SK-N-SH (cell line): ENCODE results near the gene FRYL. TPM values are rescaled to one million over a fixed set of nuclear protein-coding genes. Genes with fewer than 3 reads are reported as not detected.
"Not testable (repeated sequence)": the region's sequence is repeated elsewhere in the genome, so short reads cannot be mapped to it uniquely, and the experiment has no call there.

ENCODE experiments used
- CTCF ChIA-PET: fragments of 300-600, 350-600 bp; formaldehyde crosslinking; extraction: SDS; loops from one replicate; lab custom pipeline; 2021; lab: Yijun Ruan, JAX
- POLR2A ChIA-PET: fragments of 350-600 bp; sonication (Branson Sonifier 250); formaldehyde crosslinking; extraction: SDS; loops from one replicate; lab custom pipeline; 2020; ENCODE audit warnings: antibody characterized with exemption, inconsistent platforms; lab: Yijun Ruan, JAX
- DNase-seq: peaks from one replicate; pipeline ENCODE4 v3.0.0; 2012
- H2AFZ ChIP-seq: fragments of 200-600 bp; sonication (generic); 2 replicates; pipeline ENCODE4 v1.8.1; 2016; ENCODE audit warnings: antibody characterized with exemption, mild to moderate bottlenecking, low read depth
- H3F3A ChIP-seq: fragments of 200-600 bp; sonication (generic); replicated peaks from 2 replicates; pipeline ENCODE3; 2016; ENCODE audit warnings: antibody characterized with exemption, mild to moderate bottlenecking; ENCODE audit not compliant: insufficient read depth
- H3K27ac ChIP-seq, 2 experiments: fragments of 200-500 bp in 1 of 2; fragments of 200-600 bp in 1 of 2; sonication (Bioruptor generic) in 1 of 2; sonication (generic), shearing (Covaris generic) in 1 of 2; 2 replicates each; pipeline versions ENCODE4 v1.5.1 to v1.6.1; 2014 to 2016; ENCODE audit warnings: low read depth in 2 of 2, inconsistent platforms in 1 of 2, low read length in 1 of 2, mild to moderate bottlenecking in 1 of 2, mixed read lengths in 1 of 2
- H3K27me3 ChIP-seq: fragments of 200-600 bp; sonication (generic), shearing (Covaris generic); 2 replicates; pipeline ENCODE4 v1.6.1; 2016; ENCODE audit warnings: mixed run types; ENCODE audit not compliant: insufficient read depth
- H3K36me3 ChIP-seq, 2 experiments: fragments of 200-500 bp in 1 of 2; fragments of 200-600 bp in 1 of 2; sonication (Bioruptor generic) in 1 of 2; sonication (generic) in 1 of 2; replicated peaks in 1 of 2; 2 replicates each; pipeline versions ENCODE3 to v1.5.1; 2014 to 2016; ENCODE audit warnings: low read length in 1 of 2, mild to moderate bottlenecking in 1 of 2; ENCODE audit not compliant: insufficient read depth in 2 of 2, control insufficient read depth in 1 of 2
- H3K4me1 ChIP-seq, 2 experiments: fragments of 200-500 bp in 1 of 2; fragments of 200-600 bp in 1 of 2; sonication (Bioruptor generic) in 1 of 2; sonication (generic), shearing (Covaris generic) in 1 of 2; 2 replicates each; pipeline versions ENCODE4 v1.5.1 to v1.6.1; 2014 to 2016; ENCODE audit warnings: low read depth in 1 of 2, low read length in 1 of 2, mixed run types in 1 of 2; ENCODE audit not compliant: insufficient read depth in 2 of 2, control insufficient read depth in 1 of 2
- H3K4me2 ChIP-seq: fragments of 200-600 bp; sonication (generic), shearing (Covaris generic); 2 replicates; pipeline ENCODE4 v1.6.1; 2017; ENCODE audit warnings: mixed run types
- H3K4me3 ChIP-seq, 2 experiments: fragments of 200-500 bp in 1 of 2; fragments of 200-600 bp in 1 of 2; sonication (Bioruptor generic) in 1 of 2; sonication (generic), shearing (Covaris generic) in 1 of 2; 2 replicates each; pipeline versions ENCODE4 v1.5.1 to v1.8.1; 2014 to 2016; ENCODE audit warnings: low read depth in 2 of 2, inconsistent platforms in 1 of 2, low read length in 1 of 2, mild to moderate bottlenecking in 1 of 2, mixed read lengths in 1 of 2, moderate library complexity in 1 of 2
- H3K79me2 ChIP-seq: fragments of 200-600 bp; sonication (generic); 2 replicates; pipeline ENCODE4 v1.8.1; 2017; ENCODE audit warnings: mild to moderate bottlenecking; ENCODE audit not compliant: insufficient read depth
- H3K9ac ChIP-seq: fragments of 200-600 bp; sonication (generic); 2 replicates; pipeline ENCODE4 v1.6.1; 2017; ENCODE audit warnings: mixed run types
- H3K9me2 ChIP-seq: fragments of 200-600 bp; sonication (generic); 2 replicates; pipeline ENCODE4 v1.6.1; 2017; ENCODE audit warnings: mixed run types
- H3K9me3 ChIP-seq: fragments of 200-600 bp; sonication (generic); 2 replicates; pipeline ENCODE4 v1.6.1; 2017; ENCODE audit warnings: mixed run types, mild to moderate bottlenecking, moderate library complexity
- H4K20me1 ChIP-seq: fragments of 200-600 bp; sonication (generic); 2 replicates; pipeline ENCODE4 v1.6.1; 2017; ENCODE audit warnings: mild to moderate bottlenecking, mixed run types; ENCODE audit not compliant: insufficient read depth
- ELF1 ChIP-seq: IDR thresholded peaks from 2 replicates; pipeline ENCODE4 v1.4.0; 2012
- EP300 ChIP-seq, 2 experiments: IDR thresholded peaks; 2 replicates each; pipeline versions ENCODE4 v1.4.0 to v1.6.1; 2012; ENCODE audit warnings: borderline replicate concordance in 1 of 2, low read depth in 1 of 2, low read length in 1 of 2
- EZH2phosphoT487 ChIP-seq: fragments of 200-600 bp; sonication (generic); IDR thresholded peaks from 2 replicates; pipeline ENCODE4 v1.6.1; 2017; ENCODE audit warnings: low read depth, mixed run types, mild to moderate bottlenecking, antibody characterized with exemption, moderate library complexity, borderline replicate concordance
- FOSL2 ChIP-seq: IDR thresholded peaks from 2 replicates; pipeline ENCODE4 v1.4.0; 2012; ENCODE audit warnings: low read depth, mild to moderate bottlenecking, moderate library complexity, borderline replicate concordance
- FOXJ3 ChIP-seq: sonication (generic); formaldehyde crosslinking; IDR thresholded peaks from 2 replicates; pipeline ENCODE4 v1.5.1; 2020; ENCODE audit warnings: mild to moderate bottlenecking, missing genetic modification reagents
- FOXM1 ChIP-seq: IDR thresholded peaks from 2 replicates; pipeline ENCODE4 v1.4.0; 2012; ENCODE audit warnings: low read depth, mild to moderate bottlenecking
- GABPA ChIP-seq: IDR thresholded peaks from 2 replicates; pipeline ENCODE4 v1.4.0; 2012; ENCODE audit warnings: low read depth, mild to moderate bottlenecking
- GATA2 ChIP-seq: sonication (generic); formaldehyde crosslinking; IDR thresholded peaks from 2 replicates; pipeline ENCODE4 v1.5.0; 2020; ENCODE audit warnings: mild to moderate bottlenecking, missing genetic modification reagents
- MEF2A ChIP-seq: IDR thresholded peaks from 2 replicates; pipeline ENCODE4 v1.4.0; 2012; ENCODE audit warnings: low read depth, borderline replicate concordance
- MXI1 ChIP-seq: IDR thresholded peaks from 2 replicates; pipeline ENCODE4 v1.6.1; 2012; ENCODE audit warnings: mild to moderate bottlenecking, low read depth, low read length, improper control_type of control experiment
- NRF1 ChIP-seq: IDR thresholded peaks from 2 replicates; pipeline ENCODE4 v1.6.1; 2012; ENCODE audit warnings: low read depth, mild to moderate bottlenecking, low read length
- RAD21 ChIP-seq: IDR thresholded peaks from 2 replicates; pipeline ENCODE4 v1.6.1; 2012; ENCODE audit warnings: mild to moderate bottlenecking, low read length
- RCOR1 ChIP-seq: fragments of 150-350 bp; IDR thresholded peaks from 2 replicates; pipeline ENCODE4 v1.6.1; 2017; ENCODE audit warnings: antibody characterized with exemption, low read length
- RFX5 ChIP-seq: IDR thresholded peaks from 2 replicates; pipeline ENCODE4 v1.6.1; 2012; ENCODE audit warnings: mild to moderate bottlenecking, improper control_type of control experiment, low read length
- SMC3 ChIP-seq: IDR thresholded peaks from 2 replicates; pipeline ENCODE4 v1.6.1; 2012; ENCODE audit warnings: low read depth, low read length, improper control_type of control experiment
- TAF1 ChIP-seq: IDR thresholded peaks from 2 replicates; pipeline ENCODE4 v1.6.1; 2012; ENCODE audit warnings: low read depth, mild to moderate bottlenecking, low read length, moderate library complexity, borderline replicate concordance
- TCF12 ChIP-seq: IDR thresholded peaks from 2 replicates; pipeline ENCODE4 v1.4.0; 2012
- TEAD4 ChIP-seq: IDR thresholded peaks from 2 replicates; pipeline ENCODE4 v1.4.0; 2012; ENCODE audit warnings: mild to moderate bottlenecking, borderline replicate concordance; ENCODE audit not compliant: insufficient read depth
- YY1 ChIP-seq: IDR thresholded peaks from 2 replicates; pipeline ENCODE4 v1.4.0; 2012; ENCODE audit warnings: low read depth, mild to moderate bottlenecking
- WGBS: methylation state at CpG from one replicate; pipeline ENCODE4 v1.1.6; 2017; ENCODE audit warnings: low lambda C conversion rate; 5-methylcytosine and 5-hydroxymethylcytosine counted together
- polyA plus RNA-seq, 3 experiments: library from polyadenylated mRNA; depleted of rRNA; stranded (reverse); fragments of >200 nt; gene quantifications; 2 replicates each; pipeline ENCODE4 v1.2.3, GENCODE V29; 2012
- TF ChIP-seq, protein P1 (sequence below): IDR thresholded peaks from 2 replicates; pipeline ENCODE4; 2012
- TF ChIP-seq, protein P2 (sequence below): IDR thresholded peaks from 2 replicates; pipeline ENCODE4 v1.6.1; 2012; ENCODE audit warnings: mild to moderate bottlenecking, low read depth, low read length, moderate library complexity
- TF ChIP-seq, protein P3 (sequence below): fragments of 200-600 bp; sonication (generic); IDR thresholded peaks from 2 replicates; pipeline ENCODE4 v1.6.1; 2017; ENCODE audit warnings: antibody characterized with exemption, mild to moderate bottlenecking, moderate library complexity
- TF ChIP-seq, protein P4 (sequence below): fragments of 150-350 bp; IDR thresholded peaks from 2 replicates; pipeline ENCODE4 v1.6.1; 2016; ENCODE audit warnings: mild to moderate bottlenecking, low read depth, low read length

Gene FRYL
- polyA plus RNA-seq, 1 of the 3 experiments (the other 2 are of a cell fraction) = 8.2 TPM

DNA sequence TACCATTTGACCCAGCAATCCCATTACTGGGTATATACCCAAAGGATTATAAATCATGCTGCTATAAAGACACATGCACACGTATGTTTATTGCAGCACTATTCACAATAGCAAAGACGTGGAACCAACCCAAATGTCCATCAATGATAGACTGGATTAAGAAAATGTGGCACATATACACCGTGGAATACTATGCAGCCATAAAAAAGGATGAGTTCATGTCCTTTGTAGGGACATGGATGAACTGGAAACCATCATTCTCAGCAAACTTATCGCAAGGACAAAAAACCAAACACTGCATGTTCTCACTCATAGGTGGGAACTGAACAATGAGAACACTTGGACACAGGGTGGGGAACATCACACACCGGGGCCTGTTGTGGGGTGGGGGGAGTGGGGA, 34.9 kb downstream of the FRYL start:
- H3F3A ChIP-seq, DNase-seq, H3K9me3 ChIP-seq, H3K4me3 ChIP-seq, H2AFZ ChIP-seq, H3K36me3 ChIP-seq, H3K27ac ChIP-seq, CTCF ChIA-PET, H3K4me2 ChIP-seq, H3K27me3 ChIP-seq, H3K9ac ChIP-seq, POLR2A ChIA-PET, H3K9me2 ChIP-seq, H3K4me1 ChIP-seq: not testable (repeated sequence)
- 96% methylated on average over 5 of the region's 5 CpGs for WGBS
- Histone ChIP-seq H4K20me1 (peaks cover 36% of the 10 kb centered on the region), H3K79me2 (peaks cover 95% of the 10 kb centered on the region)

DNA sequence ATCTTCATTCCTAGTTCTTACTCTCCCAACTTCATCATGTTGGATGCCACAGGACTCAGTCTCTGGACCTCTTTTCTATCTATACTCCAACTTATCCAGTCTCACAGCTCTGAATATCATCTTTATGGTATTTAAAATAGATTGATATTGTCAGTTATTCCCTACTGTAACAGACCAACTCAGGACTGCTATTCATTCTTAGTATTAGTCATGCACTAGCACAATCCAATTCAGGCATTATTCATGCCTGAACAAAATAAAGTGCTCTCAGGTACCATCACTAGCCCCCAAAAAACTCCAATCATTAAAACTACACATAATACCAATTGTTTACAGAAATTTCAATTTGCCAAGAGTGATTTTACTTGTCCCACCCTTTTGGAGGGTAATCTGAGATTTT, 37.7 kb downstream of the FRYL start:
- Histone ChIP-seq H3K9me2 (no peaks in the 10 kb centered on the region), H3K4me2 (no peak overlapping the region), H3K79me2 (peaks cover 97% of the 10 kb centered on the region), H2AFZ (no peak overlapping the region), H3K27ac (no peak overlapping the region), H3F3A (peaks cover 3% of the 10 kb centered on the region), H3K9me3 (no peaks in the 10 kb centered on the region), H3K9ac (no peak overlapping the region), H3K4me1 (no peaks in the 10 kb centered on the region; a peak in 1 of 4 replicates), H3K4me3 (no peak overlapping the region), H4K20me1 (peaks cover 34% of the 10 kb centered on the region), H3K36me3 (no peaks in the 10 kb centered on the region), H3K27me3 (no peaks in the 10 kb centered on the region)
- ChIA-PET POLR2A (no interaction called here), CTCF (interaction anchor here (1.4 kb wide), 1 partner anchor 164 kb away, joined by 3 read pairs; no protein-coding TSS in a partner anchor)
- DNase-seq = no peak
- TF ChIP-seq, protein P1, sequence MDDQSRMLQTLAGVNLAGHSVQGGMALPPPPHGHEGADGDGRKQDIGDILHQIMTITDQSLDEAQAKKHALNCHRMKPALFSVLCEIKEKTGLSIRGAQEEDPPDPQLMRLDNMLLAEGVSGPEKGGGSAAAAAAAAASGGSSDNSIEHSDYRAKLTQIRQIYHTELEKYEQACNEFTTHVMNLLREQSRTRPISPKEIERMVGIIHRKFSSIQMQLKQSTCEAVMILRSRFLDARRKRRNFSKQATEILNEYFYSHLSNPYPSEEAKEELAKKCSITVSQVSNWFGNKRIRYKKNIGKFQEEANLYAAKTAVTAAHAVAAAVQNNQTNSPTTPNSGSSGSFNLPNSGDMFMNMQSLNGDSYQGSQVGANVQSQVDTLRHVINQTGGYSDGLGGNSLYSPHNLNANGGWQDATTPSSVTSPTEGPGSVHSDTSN = peak; percentile 54; the same call in 1 of the 2 replicates
- TF ChIP-seq FOSL2 = peak; percentile 49; the same call in 1 of the 2 replicates
- no peak for TF ChIP-seq FOXM1
- no peak for TF ChIP-seq GABPA
- no peak for TF ChIP-seq EZH2phosphoT487
- TF ChIP-seq RFX5 = no peak
- no peak for TF ChIP-seq GATA2
- TF ChIP-seq MEF2A = no peak
- TF ChIP-seq, protein P2, sequence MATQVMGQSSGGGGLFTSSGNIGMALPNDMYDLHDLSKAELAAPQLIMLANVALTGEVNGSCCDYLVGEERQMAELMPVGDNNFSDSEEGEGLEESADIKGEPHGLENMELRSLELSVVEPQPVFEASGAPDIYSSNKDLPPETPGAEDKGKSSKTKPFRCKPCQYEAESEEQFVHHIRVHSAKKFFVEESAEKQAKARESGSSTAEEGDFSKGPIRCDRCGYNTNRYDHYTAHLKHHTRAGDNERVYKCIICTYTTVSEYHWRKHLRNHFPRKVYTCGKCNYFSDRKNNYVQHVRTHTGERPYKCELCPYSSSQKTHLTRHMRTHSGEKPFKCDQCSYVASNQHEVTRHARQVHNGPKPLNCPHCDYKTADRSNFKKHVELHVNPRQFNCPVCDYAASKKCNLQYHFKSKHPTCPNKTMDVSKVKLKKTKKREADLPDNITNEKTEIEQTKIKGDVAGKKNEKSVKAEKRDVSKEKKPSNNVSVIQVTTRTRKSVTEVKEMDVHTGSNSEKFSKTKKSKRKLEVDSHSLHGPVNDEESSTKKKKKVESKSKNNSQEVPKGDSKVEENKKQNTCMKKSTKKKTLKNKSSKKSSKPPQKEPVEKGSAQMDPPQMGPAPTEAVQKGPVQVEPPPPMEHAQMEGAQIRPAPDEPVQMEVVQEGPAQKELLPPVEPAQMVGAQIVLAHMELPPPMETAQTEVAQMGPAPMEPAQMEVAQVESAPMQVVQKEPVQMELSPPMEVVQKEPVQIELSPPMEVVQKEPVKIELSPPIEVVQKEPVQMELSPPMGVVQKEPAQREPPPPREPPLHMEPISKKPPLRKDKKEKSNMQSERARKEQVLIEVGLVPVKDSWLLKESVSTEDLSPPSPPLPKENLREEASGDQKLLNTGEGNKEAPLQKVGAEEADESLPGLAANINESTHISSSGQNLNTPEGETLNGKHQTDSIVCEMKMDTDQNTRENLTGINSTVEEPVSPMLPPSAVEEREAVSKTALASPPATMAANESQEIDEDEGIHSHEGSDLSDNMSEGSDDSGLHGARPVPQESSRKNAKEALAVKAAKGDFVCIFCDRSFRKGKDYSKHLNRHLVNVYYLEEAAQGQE = no peak
- TF ChIP-seq TAF1 = no peak
- no peak for TF ChIP-seq FOXJ3
- TF ChIP-seq TEAD4 = no peak
- TF ChIP-seq, protein P3, sequence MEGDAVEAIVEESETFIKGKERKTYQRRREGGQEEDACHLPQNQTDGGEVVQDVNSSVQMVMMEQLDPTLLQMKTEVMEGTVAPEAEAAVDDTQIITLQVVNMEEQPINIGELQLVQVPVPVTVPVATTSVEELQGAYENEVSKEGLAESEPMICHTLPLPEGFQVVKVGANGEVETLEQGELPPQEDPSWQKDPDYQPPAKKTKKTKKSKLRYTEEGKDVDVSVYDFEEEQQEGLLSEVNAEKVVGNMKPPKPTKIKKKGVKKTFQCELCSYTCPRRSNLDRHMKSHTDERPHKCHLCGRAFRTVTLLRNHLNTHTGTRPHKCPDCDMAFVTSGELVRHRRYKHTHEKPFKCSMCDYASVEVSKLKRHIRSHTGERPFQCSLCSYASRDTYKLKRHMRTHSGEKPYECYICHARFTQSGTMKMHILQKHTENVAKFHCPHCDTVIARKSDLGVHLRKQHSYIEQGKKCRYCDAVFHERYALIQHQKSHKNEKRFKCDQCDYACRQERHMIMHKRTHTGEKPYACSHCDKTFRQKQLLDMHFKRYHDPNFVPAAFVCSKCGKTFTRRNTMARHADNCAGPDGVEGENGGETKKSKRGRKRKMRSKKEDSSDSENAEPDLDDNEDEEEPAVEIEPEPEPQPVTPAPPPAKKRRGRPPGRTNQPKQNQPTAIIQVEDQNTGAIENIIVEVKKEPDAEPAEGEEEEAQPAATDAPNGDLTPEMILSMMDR = no peak
- TF ChIP-seq TCF12 = peak; percentile 15; the same call in 1 of the 2 replicates
- no peak for TF ChIP-seq EP300 (IDR thresholded peaks at IDR 0.05; ENCODE audit: borderline replicate concordance in 1 of 2, low read depth in 1 of 2, low read length in 1 of 2)
- TF ChIP-seq MXI1 = no peak
- no peak for TF ChIP-seq NRF1
- no peak for TF ChIP-seq YY1
- TF ChIP-seq RAD21 = no peak
- TF ChIP-seq, protein P4, sequence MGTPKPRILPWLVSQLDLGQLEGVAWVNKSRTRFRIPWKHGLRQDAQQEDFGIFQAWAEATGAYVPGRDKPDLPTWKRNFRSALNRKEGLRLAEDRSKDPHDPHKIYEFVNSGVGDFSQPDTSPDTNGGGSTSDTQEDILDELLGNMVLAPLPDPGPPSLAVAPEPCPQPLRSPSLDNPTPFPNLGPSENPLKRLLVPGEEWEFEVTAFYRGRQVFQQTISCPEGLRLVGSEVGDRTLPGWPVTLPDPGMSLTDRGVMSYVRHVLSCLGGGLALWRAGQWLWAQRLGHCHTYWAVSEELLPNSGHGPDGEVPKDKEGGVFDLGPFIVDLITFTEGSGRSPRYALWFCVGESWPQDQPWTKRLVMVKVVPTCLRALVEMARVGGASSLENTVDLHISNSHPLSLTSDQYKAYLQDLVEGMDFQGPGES = no peak
- no peak for TF ChIP-seq RCOR1
- no peak for TF ChIP-seq SMC3
- no peak for TF ChIP-seq ELF1
